OCI-LY7 (cell line): Measurements from ENCODE around the gene ATXN10. TPM values are rescaled to one million over a fixed set of nuclear protein-coding genes. Genes with fewer than 3 reads are reported as not detected.

Source experiments
- BruUV-seq: library from RNA; stranded (reverse); fragments of 400-500 nt; replicated peaks from 2 replicates; lab custom pipeline; 2021; lab: Mats Ljungman, UMichigan
- CTCF ChIA-PET: fragments of 300-600 bp; sonication (Branson Sonifier 250); formaldehyde crosslinking; loops from one replicate; lab custom pipeline; 2022; ENCODE audit warnings: antibody characterized with exemption; ENCODE audit not compliant: unreplicated experiment; lab: Charles Lee
- POLR2A ChIA-PET: fragments of 300-600 bp; sonication (Branson Sonifier 250); formaldehyde crosslinking; loops from one replicate; lab custom pipeline; 2022; ENCODE audit warnings: antibody characterized with exemption; lab: Charles Lee
- DNase-seq: peaks from one replicate; pipeline ENCODE4 v3.0.0-alpha.2; 2015; ENCODE audit warnings: low spot score
- H2AFZ ChIP-seq: fragments of 200-600 bp; sonication (generic), shearing (Covaris generic); 2 replicates; pipeline ENCODE4 v1.6.1; 2014; ENCODE audit warnings: mild to moderate bottlenecking, antibody characterized with exemption, low read length, moderate library complexity
- H3K27ac ChIP-seq: fragments of 200-600 bp; sonication (generic); 2 replicates; pipeline ENCODE4 v1.5.1; 2014; ENCODE audit warnings: mixed run types, low read depth, mild to moderate bottlenecking, moderate library complexity, low read length, inconsistent platforms; ENCODE audit not compliant: poor library complexity, severe bottlenecking
- H3K36me3 ChIP-seq: fragments of 200-600 bp; sonication (generic); 2 replicates; pipeline ENCODE4 v1.6.1; 2014; ENCODE audit warnings: mild to moderate bottlenecking, antibody characterized with exemption, low read length, moderate library complexity, mixed read lengths; ENCODE audit not compliant: insufficient read depth
- H3K4me1 ChIP-seq: fragments of 200-600 bp; sonication (generic); 2 replicates; pipeline ENCODE4 v1.5.1; 2014; ENCODE audit warnings: mild to moderate bottlenecking, low read length; ENCODE audit not compliant: insufficient read depth, poor library complexity, severe bottlenecking
- H3K4me2 ChIP-seq: fragments of 200-600 bp; sonication (generic); 2 replicates; pipeline ENCODE4 v1.6.1; 2014; ENCODE audit warnings: mild to moderate bottlenecking, low read length
- H3K4me3 ChIP-seq: fragments of 200-600 bp; sonication (generic); 2 replicates; pipeline ENCODE4 v1.5.1; 2014; ENCODE audit warnings: mild to moderate bottlenecking, low read depth, low read length; ENCODE audit not compliant: poor library complexity, severe bottlenecking
- H3K79me2 ChIP-seq: fragments of 200-600 bp; sonication (generic); 2 replicates; pipeline ENCODE4 v1.6.1; 2016; ENCODE audit warnings: low read depth, mild to moderate bottlenecking, low read length, moderate library complexity, mixed read lengths; ENCODE audit not compliant: insufficient read depth
- H3K9me2 ChIP-seq: fragments of 200-600 bp; sonication (generic); 2 replicates; pipeline ENCODE4 v1.6.1; 2016; ENCODE audit warnings: mild to moderate bottlenecking, low read length, mixed read lengths; ENCODE audit not compliant: insufficient read depth
- H3K9me3 ChIP-seq: fragments of 200-600 bp; sonication (generic); 2 replicates; pipeline ENCODE4 v1.6.1; 2014; ENCODE audit warnings: mild to moderate bottlenecking, mixed run types, low read length, mixed read lengths
- H4K20me1 ChIP-seq: fragments of 200-600 bp; sonication (generic); 2 replicates; pipeline ENCODE4 v1.6.1; 2014; ENCODE audit warnings: mild to moderate bottlenecking, antibody characterized with exemption, low read length, moderate library complexity, mixed read lengths; ENCODE audit not compliant: insufficient read depth
- EZH2phosphoT487 ChIP-seq: fragments of 200-600 bp; sonication (generic); IDR thresholded peaks from 2 replicates; pipeline ENCODE4 v1.6.1; 2018; ENCODE audit warnings: low read depth, borderline replicate concordance, mild to moderate bottlenecking, mixed run types, antibody characterized with exemption, low read length, moderate library complexity, mixed read lengths
- intact Hi-C: fragments of 100-400 bp; cut with micrococcal nuclease; formaldehyde crosslinking; loops from one replicate; pipeline ENCODE4 v1.10.0; 2022; ENCODE audit not compliant: unreplicated experiment
- total RNA-seq, 2 experiments: library from RNA; depleted of rRNA in 1 of 2; stranded (reverse); fragments of >200 nt in 1 of 2; shearing (Covaris generic) in 1 of 2; gene quantifications; 2 replicates each; pipeline ENCODE4 v1.2.3, GENCODE V29; 2014 to 2022
- TF ChIP-seq, protein P1 (sequence below): fragments of 200-600 bp; sonication (generic); conservative IDR thresholded peaks from 2 replicates; pipeline ENCODE4 v1.5.1; 2014; ENCODE audit warnings: mild to moderate bottlenecking, antibody characterized with exemption, low read length, moderate library complexity, mixed read lengths

ATXN10 gene
- total RNA-seq, 2 experiments from 2014 or later: 66.1 to 197 TPM

DNA sequence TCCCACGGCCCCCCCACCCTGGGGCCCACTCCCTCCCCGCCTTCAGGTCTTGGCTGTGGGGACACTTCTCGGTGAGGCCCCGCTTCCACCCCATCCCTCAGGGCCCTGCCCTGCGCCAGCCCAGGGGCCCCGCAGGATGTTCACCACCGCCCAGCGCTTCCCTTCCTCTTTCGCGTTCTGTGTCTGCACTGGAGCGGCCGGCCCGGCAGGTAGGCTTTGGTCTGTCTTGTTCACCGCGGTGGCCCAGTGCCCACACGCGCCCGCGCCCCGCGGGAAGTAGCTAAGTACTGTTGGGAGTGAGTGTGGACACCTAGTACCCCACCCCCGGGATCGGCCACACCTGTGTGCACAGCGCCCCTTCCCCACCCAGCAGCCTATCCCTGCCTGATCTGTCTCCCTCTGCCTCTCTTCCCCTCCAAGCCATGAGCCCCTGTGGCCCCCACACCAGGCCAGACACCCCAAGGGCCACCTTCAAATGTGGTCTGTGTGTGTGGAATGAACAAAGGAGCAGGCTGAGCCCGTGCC is 219.9 kb downstream of the ATXN10 start:
- intact Hi-C loops: no loop called here
- no peaks in the 10 kb centered on the region for H3K79me2 ChIP-seq
- H3K4me2 ChIP-seq: no peak overlapping the region
- H3K36me3 ChIP-seq: no peaks in the 10 kb centered on the region
- no peak overlapping the region for H3K4me3 ChIP-seq
- DNase-seq: no peak
- no peak overlapping the region for H3K27ac ChIP-seq
- no TSS peak for BruUV-seq
- no peak for TF ChIP-seq EZH2phosphoT487
- TF ChIP-seq, protein P1, sequence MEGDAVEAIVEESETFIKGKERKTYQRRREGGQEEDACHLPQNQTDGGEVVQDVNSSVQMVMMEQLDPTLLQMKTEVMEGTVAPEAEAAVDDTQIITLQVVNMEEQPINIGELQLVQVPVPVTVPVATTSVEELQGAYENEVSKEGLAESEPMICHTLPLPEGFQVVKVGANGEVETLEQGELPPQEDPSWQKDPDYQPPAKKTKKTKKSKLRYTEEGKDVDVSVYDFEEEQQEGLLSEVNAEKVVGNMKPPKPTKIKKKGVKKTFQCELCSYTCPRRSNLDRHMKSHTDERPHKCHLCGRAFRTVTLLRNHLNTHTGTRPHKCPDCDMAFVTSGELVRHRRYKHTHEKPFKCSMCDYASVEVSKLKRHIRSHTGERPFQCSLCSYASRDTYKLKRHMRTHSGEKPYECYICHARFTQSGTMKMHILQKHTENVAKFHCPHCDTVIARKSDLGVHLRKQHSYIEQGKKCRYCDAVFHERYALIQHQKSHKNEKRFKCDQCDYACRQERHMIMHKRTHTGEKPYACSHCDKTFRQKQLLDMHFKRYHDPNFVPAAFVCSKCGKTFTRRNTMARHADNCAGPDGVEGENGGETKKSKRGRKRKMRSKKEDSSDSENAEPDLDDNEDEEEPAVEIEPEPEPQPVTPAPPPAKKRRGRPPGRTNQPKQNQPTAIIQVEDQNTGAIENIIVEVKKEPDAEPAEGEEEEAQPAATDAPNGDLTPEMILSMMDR: no peak
- ChIA-PET POLR2A (no interaction called here), CTCF (no interaction called here)
- no peaks in the 10 kb centered on the region for H3K9me2 ChIP-seq
- H3K9me3 ChIP-seq: no peaks in the 10 kb centered on the region
- H2AFZ ChIP-seq: no peak overlapping the region
- H4K20me1 ChIP-seq: no peaks in the 10 kb centered on the region
- H3K4me1 ChIP-seq: no peaks in the 10 kb centered on the region

DNA sequence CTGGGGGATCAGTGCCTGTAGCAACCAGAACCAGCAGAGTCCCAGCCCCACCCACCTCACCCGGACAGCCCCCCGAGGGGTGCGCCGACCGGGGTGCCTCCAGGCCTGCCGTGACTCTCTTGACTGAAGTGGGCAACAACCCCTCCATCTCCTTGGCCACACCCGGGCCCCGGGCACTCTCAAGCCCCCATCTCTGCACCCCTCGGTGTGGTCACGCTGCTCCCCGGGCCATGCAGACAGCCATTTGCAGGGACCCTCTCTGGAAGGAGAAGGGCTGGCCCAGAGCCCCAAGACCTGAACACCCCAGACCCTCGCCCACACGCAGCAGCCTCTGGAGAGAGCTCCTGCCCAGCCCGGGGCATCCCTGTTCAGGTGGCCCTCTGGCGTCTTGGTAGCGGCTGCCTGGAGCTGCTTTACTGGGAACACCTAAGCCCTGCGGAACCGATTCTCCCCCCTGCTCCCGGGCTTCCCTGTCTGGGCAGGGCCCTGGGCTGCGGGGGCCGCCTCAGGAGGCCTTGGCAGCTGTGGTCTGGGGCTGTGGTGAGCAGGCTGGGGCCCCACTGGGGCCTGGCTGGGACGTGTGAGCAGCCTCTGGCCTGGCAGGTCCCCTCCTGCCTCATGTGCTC is 220.5 kb downstream of the ATXN10 start:
- no peaks in the 10 kb centered on the region for H3K4me1 ChIP-seq
- no peaks in the 10 kb centered on the region for H4K20me1 ChIP-seq
- no peaks in the 10 kb centered on the region for H3K9me2 ChIP-seq
- intact Hi-C loops: no loop called here
- no peak for TF ChIP-seq EZH2phosphoT487
- TF ChIP-seq, protein P1: no peak
- H3K9me3 ChIP-seq: no peaks in the 10 kb centered on the region
- no peak overlapping the region for H3K27ac ChIP-seq
- H3K4me3 ChIP-seq: no peak overlapping the region
- H3K36me3 ChIP-seq: no peaks in the 10 kb centered on the region
- H3K4me2 ChIP-seq: no peak overlapping the region
- DNase-seq: no peak
- H3K79me2 ChIP-seq: no peaks in the 10 kb centered on the region
- no peak overlapping the region for H2AFZ ChIP-seq
- ChIA-PET POLR2A (no interaction called here), CTCF (no interaction called here)
- no TSS peak for BruUV-seq

DNA sequence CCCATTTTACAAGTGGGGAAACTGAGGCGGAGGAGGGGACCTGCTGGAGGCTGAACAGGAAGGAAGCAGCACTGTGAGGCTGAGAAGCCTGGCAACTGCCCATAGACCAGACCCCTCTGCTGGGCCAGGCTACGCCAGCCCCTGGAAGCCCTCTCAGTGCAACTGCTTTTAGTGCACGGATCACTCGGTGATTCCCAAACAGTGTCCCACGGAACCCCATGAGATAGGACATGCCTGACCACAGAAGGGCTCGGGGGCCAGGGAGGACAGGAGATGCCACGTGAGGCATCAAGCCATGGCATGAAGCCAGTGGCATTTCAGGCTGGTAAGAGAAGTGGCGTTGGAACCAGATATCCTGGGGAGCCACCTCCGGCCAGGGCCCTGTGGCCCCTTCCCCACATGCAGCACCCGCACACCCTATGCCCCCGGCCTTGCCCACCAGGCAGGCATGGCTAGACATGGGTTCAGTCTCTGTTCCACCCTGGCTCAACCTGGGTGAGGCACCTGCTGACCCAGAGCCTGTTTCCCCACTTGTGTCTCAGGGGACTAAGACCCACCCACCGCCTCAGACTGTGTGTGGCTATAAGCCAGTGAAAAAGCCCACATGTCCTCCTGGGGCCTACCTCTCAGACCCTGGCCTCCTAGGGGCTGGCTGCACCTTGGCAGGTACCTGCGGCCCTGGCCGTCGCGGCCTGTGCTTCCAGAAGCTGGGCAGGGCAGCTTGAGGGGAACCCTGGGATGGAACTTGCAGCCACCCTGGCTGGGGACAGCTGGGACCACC is 221.2 kb downstream of the ATXN10 start:
- no peak for TF ChIP-seq EZH2phosphoT487
- TF ChIP-seq, protein P1: no peak
- Histone ChIP-seq H3K4me3 (no peak overlapping the region), H3K36me3 (no peaks in the 10 kb centered on the region), H3K4me1 (no peaks in the 10 kb centered on the region), H3K27ac (no peak overlapping the region), H3K9me2 (no peaks in the 10 kb centered on the region), H2AFZ (no peak overlapping the region), H3K9me3 (no peaks in the 10 kb centered on the region), H4K20me1 (no peaks in the 10 kb centered on the region), H3K79me2 (no peaks in the 10 kb centered on the region), H3K4me2 (no peak overlapping the region)
- CTCF ChIA-PET: no interaction called here
- POLR2A ChIA-PET: no interaction called here
- no TSS peak for BruUV-seq
- intact Hi-C loops: no loop called here
- no peak for DNase-seq
